Forelimb muscle (tissue), 1 donor: Measurements from ENCODE around the gene PPM1L. TPM values are rescaled to one million over a fixed set of nuclear protein-coding genes. Genes with fewer than 3 reads are reported as not detected.
"Not testable (repeated sequence)": the region's sequence is repeated elsewhere in the genome, so short reads cannot be mapped to it uniquely, and the experiment has no call there.

Experiments used
- DNase-seq: peaks from one replicate; pipeline ENCODE4 v3.0.0-alpha.2; 2013; ENCODE audit warnings: low read depth
- polyA plus RNA-seq: library from polyadenylated mRNA; unstranded; fragments of 120-200 nt; gene quantifications from one replicate; pipeline ENCODE4 v1.2.1, GENCODE V29; 2013; ENCODE audit not compliant: insufficient read length

Gene PPM1L
- polyA plus RNA-seq, 1 donor: 10.0 TPM

DNA sequence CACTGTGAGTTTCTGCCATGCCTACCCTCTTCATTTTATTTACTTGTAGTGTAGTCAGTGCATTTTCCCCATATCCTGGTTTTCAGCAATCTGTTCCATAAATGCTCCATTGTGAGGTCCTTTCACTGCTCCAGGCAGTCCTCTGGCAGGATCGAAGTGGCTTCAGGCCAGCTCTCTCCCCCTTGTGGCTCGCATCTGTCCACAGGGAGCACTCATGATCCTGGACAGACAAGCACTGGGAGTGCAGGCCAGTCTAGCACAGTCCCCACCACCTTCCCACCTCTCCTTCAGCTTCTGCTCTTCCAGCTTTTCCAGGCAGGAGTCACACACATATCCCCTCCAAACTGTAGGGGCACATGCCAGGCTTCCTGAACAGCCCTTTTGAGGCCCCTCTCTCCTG lies 173.6 kb downstream of the PPM1L start:
- DNase-seq: no peak

DNA sequence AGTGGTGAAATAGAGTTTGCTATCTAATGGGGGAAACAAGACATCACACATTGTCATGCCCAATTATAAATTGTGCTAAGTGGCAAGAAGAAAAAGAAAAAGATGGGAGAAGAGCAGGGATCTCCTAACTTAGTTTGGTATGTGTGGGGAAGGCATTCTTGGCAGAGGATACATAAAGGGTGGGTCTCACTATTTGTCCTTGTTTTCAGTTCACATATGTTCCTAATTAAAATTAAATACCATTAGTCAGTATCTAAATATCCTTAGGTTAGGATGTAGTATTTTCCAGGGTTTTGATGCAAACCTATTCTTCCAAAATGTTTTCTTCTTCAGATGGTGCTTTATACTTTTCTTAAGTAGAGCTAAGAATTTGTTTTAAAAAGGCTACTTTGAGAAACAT lies 175.4 kb downstream of the PPM1L start:
- DNase-seq: no peak

DNA sequence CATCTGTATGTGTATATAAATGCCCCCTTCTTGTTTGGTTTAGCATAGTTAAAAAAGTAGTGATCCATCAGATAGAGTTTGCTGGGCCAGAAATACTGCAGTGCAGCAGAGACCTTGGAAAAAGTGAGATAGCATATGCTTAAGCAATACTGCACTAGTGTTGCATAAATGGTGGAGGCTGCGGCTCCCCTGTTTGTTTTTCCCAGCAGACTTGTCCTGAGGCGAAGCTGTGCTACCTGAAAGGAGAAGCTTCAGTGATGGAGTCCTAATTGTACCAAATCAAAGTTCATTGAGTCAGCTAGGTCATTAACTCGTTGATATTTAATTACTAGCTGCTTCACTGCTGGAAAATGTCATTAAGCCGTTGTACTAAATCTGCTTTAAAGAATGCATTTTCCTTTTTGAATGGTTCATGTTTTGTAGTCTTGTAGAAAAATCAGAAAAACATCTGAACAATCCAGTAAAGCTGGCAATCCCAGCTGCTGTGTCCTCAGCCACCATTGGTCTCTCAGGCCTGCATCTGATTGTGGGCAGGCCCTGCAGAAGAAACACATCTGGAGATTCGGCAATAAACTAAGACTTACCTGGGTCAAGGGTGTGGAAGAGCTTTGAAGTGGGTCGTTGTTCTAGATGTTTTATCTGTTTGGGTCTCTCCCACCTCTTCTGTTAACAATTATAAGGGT lies 179.5 kb downstream of the PPM1L start:
- DNase-seq: no peak

DNA sequence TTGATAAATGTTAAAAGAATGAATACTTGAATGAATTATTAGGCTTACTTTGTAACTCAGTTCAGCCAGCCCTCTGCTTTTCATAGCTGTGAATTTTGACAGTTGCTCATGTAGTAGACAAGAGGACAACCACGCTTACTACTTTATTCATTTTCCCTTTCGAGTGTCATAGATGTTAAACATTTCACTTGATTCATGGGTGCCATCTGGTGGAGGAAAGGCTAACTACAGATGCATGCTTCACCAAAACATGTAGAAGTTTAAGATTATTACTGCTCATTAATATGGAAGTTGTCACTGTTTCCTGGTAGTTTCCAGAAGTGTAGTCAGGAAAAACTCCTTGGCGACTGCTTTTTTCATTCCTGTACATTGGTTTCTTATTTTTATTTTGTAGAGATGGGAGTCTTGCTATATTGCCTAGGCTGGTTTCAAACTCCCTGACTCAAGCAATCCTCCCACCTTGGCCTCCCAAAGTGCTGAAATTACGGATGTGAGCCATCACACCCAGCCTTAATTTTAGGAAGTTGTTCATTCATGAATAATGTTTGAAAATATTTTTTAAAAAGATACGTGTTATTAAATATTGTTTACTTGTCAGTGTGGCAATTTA lies 186.0 kb downstream of the PPM1L start:
- peak; percentile 62 for DNase-seq

DNA sequence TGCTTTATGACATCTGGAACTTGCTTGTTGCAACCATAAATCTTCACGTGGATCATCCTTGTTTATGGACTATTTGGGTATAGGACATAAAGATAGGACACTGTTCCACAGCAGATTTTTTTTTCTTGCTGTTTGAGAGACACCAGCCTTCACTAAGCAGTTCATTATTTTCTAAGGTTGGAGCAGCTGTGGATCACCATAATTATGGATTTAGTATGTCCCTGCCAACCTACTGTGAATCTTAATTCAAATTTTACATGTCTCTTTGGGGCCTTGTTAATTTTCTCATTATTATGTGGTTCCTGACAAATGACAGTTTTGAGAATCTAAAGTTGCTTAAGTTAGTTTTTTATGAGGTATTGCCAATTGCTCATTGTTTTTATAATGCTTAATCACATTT lies 188.0 kb downstream of the PPM1L start:
- DNase-seq: no peak

DNA sequence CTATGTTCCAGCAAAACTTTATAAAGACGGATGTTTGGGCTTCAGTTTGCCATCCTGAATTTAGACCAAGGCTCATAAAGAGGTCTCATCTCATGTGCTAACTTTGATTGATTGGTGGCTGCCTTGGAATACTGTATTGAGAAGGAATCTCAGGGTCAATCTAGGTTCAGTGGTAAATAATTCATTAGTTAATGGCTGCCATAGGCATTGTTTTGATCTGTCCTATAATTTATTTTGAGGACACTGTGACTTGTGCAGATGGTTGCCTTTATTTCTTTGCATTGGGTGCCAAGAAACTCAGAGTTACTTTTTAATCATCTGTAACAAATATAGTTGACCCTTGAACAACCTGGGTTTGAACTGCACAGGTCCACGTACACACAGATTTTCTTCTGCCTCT lies 189.3 kb downstream of the PPM1L start:
- no peak for DNase-seq

DNA sequence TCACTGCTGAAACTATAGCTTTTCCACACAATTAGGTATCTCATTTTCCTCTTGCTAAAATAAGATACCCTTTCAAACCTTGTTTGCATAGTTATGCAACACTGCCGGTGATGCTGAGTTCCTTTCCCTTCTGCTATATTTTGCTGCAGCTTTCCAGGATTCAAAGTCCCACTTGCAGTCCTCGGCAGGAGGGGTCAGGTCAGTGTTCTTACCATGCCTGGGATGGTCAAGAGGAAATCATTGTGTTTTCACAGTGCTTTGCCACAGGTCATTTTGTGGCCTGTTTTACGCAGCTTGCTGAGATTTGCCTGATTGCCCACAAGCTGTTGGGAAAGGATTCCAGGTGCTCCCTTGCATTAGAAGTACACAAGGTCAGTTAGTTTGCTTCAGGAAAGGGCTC lies 192.2 kb downstream of the PPM1L start:
- DNase-seq: no peak

DNA sequence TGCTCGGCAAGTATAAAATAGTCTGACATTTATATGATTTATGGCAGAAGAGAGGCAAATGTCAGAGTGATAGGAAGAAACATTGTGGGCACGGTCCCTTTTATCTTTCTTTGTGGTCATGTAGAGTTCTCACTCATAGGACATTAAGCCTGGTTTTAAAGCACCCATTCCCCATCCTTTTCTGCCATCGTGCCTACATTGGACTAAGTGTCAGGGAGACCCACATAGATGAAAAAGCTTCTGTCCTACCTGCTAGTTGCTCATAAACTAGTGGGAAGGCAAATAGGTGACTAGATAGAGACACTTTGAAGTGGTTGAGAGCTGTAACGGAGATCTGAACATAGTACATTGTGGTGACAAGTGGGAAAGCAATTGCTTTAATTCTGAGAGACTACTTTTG lies 193.4 kb downstream of the PPM1L start:
- no peak for DNase-seq

DNA sequence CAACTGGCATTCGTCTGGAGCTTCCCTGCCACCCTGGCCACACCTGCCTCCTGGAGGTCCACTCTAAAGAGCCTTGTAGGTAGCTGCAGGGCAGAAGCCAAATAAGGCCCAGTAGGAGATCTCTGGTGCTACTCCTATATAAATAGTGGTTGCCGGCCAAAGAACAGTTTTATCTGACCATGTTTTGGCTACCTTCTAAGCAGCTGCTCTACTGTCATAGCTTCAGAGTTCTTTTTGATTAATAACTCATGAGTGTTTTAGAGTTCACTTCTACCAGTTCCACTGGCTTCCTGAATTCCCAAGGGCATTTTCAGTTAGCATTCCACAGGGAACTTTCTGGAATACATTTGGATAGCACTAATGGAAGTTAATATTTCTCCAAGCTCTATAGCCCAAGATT lies 194.5 kb downstream of the PPM1L start:
- DNase-seq: no peak

DNA sequence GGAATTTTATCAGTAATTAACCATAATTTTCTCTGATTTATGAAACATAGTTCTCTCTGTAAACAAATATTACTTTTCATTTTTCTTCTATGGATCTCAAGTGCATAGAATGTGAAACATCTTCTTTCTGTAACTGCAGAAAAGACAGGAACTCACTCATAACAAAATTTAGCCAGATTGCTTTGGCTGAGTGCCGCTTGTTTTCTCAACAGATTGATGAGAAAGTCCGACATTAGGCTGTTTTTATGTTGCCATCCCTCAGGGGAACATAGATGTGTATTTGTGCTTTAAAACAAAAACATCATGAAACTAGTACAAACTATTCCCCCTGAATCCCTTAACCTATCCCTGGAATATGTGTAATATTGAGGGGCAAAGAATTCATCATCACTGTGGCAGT lies 194.9 kb downstream of the PPM1L start:
- DNase-seq: no peak

DNA sequence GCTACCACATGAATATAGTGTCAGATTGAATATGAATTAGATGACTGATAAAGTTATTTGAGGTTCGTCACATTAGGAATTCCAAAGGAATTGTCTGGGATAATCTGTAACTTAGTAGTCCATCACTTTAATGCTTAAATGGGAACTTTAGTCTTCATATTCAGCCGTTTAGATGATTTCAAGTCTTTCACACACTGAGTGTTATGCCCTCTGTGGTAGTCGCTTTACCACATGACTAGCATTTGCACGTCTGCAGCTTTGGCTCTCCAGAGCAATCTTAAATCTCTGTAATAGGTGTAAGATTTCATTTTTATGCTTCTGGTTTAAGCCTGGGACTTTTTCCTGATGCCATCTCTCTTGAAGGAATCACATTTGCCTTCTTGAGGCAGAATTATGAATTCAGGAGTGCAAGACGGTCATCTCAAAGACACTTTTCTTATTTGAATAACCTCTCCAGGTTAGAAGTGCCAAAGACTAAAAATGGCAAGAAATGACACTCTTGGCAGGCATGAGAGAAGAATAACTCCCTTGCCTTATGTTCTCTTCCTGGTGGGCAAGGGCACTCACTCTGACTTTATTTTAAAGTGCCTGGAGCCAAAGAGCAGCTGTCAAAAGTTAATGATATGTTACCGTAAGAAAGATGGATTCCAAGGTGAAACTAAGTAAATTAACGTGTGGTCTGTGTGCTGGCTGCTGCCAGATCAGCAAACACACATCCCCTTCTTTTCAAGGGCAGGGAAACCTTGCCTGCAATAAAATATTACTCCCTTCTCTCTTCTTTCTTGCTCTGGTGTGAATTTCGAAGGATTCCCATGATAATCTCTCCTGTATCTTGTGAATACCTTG lies 195.8 kb downstream of the PPM1L start:
- no peak for DNase-seq

DNA sequence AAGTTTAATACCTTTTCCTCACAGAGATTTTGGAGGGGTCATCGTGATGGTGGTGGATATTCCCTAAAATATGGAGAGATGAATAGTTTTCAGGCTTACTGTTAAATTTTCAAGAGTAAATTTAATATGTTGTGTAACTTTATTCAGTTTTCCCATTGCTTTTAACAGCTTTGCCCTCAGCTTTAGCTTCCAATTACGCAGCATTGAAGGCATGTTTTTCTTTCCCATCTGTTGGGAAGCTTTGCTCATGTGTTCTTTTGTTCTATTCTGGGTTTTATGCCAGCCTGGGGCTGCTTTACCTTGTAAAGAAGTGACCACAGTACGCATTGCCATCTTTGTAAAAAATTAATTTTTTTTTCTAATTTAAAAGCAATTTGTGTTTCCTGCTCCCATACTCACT lies 197.7 kb downstream of the PPM1L start:
- DNase-seq: no peak

DNA sequence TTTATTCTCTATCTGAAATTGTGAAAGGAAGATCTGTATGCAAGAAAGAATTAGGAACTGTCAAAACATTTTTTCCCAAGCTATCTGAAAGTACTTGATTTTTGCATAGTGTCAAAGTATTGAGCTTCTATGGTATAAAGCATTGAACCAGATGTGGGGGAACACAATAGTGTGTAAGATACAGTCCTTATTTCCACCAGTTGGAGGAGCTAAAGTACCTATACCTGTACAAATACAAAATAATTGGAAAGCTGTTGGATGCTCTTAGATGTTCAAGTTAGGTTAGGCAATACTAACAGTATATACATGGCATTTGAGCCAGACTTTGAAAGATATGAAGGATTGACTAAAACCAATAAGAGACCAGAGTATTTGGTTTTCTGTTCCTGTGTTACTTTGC lies 200.8 kb downstream of the PPM1L start:
- DNase-seq: no peak

DNA sequence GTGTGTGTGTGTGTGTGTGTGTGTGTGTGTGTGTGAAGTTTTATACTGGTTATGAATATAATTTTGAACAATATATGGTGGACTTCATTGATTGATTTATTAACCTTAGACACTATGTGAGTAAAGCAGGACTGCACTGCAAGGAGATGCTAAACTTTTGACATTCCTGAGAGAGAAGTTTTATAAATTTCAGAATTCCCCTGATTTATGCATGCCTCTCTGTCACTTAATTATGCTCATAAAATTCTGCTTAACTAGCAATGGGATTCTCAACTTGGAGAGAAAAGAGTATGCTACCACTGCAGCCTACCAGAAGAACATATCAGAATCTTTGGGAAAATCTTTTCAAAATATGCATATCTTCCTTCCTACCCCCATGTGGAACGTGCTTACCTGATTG lies 204.5 kb downstream of the PPM1L start:
- DNase-seq: no peak

DNA sequence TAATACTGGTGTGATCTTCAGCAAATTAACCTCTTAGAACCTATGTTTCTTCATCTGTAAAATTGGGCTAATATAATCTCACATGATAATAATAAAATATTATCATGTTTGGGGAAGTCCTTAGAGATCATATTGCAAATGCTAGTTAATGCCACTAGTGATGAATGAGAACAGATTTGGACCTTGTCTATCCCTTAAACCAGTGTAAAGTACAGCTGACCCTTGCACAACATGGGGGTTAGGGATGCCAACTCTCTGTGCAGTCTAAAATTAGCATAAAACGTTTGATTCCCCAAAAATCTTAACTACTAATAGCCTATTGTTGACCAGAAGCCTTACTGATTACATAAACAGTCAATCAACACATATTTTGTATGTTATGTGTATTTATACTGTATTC lies 207.9 kb downstream of the PPM1L start:
- DNase-seq: no peak

DNA sequence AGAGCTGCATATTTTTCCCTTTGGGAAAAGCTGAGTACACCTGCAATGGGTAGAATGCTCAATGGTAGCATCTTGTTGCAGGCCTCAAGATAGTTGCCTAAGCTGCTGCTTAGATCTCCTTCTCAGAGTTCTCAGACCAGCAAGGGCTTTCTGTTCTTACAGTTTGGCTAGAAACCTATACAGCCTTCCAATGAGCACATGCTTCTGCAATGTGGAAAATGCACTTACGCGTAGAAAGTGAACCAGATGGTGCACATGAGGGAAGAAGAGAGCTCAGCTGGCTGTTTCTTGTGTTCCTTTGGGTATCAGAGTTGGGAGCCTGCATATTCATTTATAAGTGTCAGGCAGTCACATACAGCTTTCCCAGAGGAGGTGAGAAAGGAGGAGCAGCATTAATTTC lies 212.7 kb downstream of the PPM1L start:
- peak; percentile 31 for DNase-seq

DNA sequence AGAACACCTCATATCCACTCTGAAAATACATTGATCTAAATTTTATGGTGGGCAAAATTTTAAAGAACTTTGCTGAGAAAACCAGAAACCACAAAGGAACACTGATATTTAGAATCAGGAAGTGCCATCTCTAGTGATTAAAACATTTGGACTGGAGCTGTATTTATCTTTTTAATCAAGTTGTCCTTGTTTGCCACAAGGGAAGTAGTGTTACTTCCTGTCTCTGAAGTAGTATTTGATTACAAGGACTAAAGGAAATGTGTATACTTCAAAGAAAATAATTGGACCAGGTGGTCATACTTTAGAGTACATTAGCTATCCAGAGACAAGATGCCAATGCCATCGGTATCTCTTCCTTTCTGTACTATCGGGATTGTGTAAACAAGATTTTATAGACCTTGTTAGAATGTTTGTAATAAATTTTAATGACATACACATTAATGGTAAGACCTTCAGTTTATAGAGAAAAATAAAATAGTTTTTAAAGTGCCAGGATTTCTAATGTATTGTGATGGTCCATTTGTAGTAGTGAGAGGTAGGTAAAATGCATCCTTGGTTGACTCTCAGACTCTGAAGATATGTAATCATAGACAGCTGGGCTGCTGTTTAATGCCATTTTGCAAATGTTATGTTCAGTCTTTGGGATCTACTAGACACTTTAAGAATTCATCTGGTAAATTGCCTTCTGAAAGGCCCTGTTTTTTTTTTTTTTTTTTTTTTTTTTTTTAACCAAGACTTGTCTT lies 217.2 kb downstream of the PPM1L start:
- no peak for DNase-seq

DNA sequence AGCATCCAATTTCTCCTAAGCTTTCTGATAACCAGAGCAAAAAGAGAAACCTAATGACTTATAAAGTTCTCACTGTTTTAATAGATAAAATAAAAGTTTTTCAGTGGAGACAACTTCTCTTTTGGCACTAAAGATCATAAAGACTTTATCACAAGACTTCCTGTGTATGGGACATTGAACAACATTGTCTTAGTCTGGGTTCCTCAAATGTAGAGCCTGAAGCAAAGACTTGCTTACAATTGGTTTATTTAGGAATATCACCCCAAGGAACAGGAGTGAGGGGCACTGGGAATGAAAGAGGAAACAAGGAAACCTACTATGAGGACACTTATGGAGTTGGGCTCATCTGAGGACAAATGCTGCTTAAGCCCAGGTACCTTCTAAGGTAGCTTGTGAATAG lies 221.7 kb downstream of the PPM1L start:
- no peak for DNase-seq

DNA sequence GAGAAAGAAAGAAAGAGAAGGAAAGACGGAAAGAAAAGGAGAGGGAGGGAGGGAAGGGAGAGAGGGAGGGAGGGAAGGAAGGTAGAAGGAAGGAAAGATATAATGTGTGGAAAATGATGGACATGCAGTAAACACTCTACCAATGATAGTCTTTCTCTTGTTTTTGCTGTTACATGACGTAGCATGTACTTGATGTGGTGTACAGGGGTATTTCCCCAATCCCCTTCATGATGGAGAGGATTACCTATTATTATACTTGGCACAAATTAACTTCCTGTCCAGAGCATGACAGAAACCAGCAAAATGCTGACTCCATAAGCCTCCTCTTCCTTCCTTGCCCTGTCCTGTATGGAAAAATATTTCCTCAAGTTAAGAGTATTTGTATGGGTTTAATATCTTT lies 224.7 kb downstream of the PPM1L start:
- DNase-seq: no peak

DNA sequence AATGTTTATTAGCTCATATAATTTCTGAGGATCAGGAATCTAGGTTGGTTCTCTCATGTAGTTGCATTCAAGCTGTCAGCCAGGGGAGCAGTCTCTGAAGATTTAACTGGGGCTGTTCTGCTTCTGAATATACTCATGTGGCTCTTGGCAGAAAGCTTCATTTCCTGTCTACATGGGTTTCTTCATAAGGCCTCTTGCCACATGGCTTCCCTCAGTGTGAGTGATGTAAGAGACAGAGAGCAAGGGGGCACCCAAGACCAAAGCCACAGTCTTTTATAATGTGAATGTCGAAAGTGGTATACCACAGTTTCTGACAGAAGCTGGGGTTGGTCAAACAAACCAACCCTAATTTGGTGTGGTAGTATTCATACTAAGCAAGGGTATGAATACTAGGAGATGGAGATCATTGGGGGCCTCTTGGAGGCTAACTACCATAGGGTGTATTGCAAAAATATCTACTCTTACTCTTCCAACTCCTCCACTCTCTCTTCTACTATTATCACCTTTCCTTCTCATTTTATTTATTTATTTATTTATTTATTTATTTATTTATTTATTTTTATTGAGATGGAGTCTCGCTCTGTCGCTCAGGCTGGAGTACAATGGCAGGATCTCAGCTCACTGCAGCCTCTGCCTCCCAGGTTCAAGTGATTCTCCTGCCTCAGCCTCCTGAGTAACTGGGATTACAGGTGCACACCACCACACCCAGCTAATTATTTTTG lies 225.3 kb downstream of the PPM1L start:
- DNase-seq: no peak

DNA sequence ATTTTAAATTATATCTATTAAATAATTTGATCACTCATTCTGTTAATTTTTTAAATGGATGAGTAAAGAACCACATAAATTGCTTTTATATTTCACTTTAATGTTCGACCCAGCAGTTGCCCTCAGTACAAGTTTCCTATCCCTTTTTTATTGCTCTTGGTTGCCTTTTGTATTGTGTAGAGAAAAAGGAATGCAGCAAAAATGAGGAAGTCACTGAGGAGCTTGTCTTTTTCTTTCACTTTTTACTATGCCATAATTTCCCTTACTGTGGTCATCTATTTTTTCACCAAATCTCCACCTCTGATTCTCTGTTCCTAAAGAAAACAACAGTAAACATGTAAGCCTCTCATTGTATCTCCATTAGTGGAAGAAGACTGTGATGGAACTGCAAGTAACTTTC lies 226.5 kb downstream of the PPM1L start:
- DNase-seq: no peak

DNA sequence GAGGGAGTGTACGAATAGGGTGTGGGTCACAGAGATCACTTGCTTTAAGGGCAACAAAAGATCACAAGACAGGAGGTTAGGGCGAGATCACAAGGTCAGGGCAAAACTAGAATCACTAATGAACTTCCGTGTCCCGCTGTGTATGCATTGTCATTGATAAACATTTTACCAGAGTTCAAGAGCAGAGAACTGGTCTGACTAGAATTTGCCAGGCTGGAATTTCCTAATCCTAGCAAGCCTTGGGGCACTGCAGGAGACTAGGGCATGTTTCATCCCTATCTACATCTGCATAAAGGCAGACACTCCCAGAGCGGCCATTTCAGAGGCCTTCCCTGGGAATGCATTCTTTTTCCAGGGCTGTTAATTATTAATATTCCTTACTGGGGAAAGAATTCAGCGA lies 227.9 kb downstream of the PPM1L start:
- not testable (repeated sequence) for DNase-seq
